ENCODE measurements around the gene AHNAK2.

DNA sequence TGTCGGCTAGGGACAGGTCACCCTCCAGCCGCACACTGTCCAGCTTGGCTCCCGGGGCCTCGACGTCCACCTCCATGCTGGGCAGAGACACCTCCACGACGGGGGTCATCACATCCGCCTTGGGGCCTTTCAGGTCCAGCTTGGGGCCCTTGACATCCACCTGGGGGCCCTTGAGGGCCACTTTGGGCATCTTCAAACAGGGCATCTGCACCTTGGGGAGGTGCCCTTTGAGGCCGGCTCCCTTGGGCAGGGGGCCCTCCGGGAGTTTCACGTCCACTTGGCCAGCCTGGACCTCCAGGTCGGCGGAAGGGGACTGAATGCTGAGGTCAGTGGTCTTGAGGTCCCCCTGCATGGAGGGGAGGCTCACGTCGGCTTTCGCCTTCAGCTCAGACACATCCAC, 35.6 kb downstream of the AHNAK2 start:
- TF ChIP-seq, protein P1, sequence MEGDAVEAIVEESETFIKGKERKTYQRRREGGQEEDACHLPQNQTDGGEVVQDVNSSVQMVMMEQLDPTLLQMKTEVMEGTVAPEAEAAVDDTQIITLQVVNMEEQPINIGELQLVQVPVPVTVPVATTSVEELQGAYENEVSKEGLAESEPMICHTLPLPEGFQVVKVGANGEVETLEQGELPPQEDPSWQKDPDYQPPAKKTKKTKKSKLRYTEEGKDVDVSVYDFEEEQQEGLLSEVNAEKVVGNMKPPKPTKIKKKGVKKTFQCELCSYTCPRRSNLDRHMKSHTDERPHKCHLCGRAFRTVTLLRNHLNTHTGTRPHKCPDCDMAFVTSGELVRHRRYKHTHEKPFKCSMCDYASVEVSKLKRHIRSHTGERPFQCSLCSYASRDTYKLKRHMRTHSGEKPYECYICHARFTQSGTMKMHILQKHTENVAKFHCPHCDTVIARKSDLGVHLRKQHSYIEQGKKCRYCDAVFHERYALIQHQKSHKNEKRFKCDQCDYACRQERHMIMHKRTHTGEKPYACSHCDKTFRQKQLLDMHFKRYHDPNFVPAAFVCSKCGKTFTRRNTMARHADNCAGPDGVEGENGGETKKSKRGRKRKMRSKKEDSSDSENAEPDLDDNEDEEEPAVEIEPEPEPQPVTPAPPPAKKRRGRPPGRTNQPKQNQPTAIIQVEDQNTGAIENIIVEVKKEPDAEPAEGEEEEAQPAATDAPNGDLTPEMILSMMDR (IDR thresholded peaks at IDR 0.05; ENCODE audit: insufficient read depth, low read length, poor library complexity, severe bottlenecking): no peak
- no peak for TF ChIP-seq EZH2phosphoT487 (conservative IDR thresholded peaks at IDR 0.05; ENCODE audit: low read length)
